ENCODE results near the gene RC3H2. TPM values are rescaled to one million over a fixed set of nuclear protein-coding genes. Genes with fewer than 3 reads are reported as not detected.
"Not testable (repeated sequence)": the region's sequence is repeated elsewhere in the genome, so short reads cannot be mapped to it uniquely, and the experiment has no call there.

Gene RC3H2
- total RNA-seq, 3 donors from 2014 or later, result 32.0 to 56.3 (median 33.0) TPM

- no peaks in the 10 kb centered on the region for H3K36me3 ChIP-seq (ENCODE audit: low read depth)
- no peak for ATAC-seq
These were observed 39.1 kb downstream of the RC3H2 start for GRCh38 chr9:122866079-122866478.

DNA sequence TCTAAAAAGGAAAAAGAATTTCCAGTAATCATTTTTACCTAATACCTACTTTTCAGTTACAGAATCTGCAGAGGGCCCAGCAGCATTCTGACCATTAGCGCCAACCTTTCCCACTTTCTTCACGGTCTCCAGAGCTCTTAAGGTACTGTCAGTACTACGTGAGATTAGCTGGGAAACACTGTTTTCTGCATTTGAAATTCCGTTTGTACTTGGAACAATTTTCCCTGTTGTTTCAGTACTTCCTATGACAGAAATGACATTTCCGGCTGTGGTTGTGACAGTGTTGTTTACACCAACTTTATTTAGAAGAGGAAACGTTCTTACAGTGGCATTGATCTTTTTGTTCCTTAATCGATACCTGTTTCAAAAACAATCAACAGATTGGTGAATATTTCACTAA, 39.9 kb downstream of the RC3H2 start:
- Histone ChIP-seq H3K4me3 (no peak overlapping the region), H3K9me3 (no peaks in the 10 kb centered on the region), H3K36me3 (ENCODE audit: low read depth) (no peaks in the 10 kb centered on the region), H3K4me1 (ENCODE audit: low read depth) (no peaks in the 10 kb centered on the region)
- TF ChIP-seq, protein P1, sequence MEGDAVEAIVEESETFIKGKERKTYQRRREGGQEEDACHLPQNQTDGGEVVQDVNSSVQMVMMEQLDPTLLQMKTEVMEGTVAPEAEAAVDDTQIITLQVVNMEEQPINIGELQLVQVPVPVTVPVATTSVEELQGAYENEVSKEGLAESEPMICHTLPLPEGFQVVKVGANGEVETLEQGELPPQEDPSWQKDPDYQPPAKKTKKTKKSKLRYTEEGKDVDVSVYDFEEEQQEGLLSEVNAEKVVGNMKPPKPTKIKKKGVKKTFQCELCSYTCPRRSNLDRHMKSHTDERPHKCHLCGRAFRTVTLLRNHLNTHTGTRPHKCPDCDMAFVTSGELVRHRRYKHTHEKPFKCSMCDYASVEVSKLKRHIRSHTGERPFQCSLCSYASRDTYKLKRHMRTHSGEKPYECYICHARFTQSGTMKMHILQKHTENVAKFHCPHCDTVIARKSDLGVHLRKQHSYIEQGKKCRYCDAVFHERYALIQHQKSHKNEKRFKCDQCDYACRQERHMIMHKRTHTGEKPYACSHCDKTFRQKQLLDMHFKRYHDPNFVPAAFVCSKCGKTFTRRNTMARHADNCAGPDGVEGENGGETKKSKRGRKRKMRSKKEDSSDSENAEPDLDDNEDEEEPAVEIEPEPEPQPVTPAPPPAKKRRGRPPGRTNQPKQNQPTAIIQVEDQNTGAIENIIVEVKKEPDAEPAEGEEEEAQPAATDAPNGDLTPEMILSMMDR (IDR thresholded peaks at IDR 0.05), result no peak
- intact Hi-C loops (cut with DNase I, micrococcal nuclease), result no loop called here
- DNase-seq, result no peak
- no peak for ATAC-seq

More at GRCh38 chr9:122866079-122866478, 39.1 kb downstream of the RC3H2 start:
- intact Hi-C loops (cut with DNase I, micrococcal nuclease), result no loop called here
- H3K9me3 ChIP-seq, result no peaks in the 10 kb centered on the region
- no peaks in the 10 kb centered on the region for H3K4me1 ChIP-seq (ENCODE audit: low read depth)
- H3K4me3 ChIP-seq, result no peak overlapping the region
- no peak for DNase-seq
- TF ChIP-seq, protein P1 (IDR thresholded peaks at IDR 0.05), result no peak

GRCh38 chr9:122863407-122863806, 41.8 kb downstream of the RC3H2 start:
- TF ChIP-seq, protein P1 (IDR thresholded peaks at IDR 0.05), result no peak
- no peak for DNase-seq
- H3K4me1 ChIP-seq (ENCODE audit: low read depth), result no peaks in the 10 kb centered on the region
- H3K9me3 ChIP-seq, result no peaks in the 10 kb centered on the region
- intact Hi-C loops (cut with DNase I, micrococcal nuclease), result no loop called here
- no peak for ATAC-seq
- no peak overlapping the region for H3K4me3 ChIP-seq
- H3K36me3 ChIP-seq (ENCODE audit: low read depth), result no peaks in the 10 kb centered on the region

- no peak for ATAC-seq
- DNase-seq, result no peak
- no peaks in the 10 kb centered on the region for H3K9me3 ChIP-seq
- no peaks in the 10 kb centered on the region for H3K36me3 ChIP-seq (ENCODE audit: low read depth)
- no peak overlapping the region for H3K4me3 ChIP-seq
- TF ChIP-seq, protein P1 (IDR thresholded peaks at IDR 0.05), result no peak
- intact Hi-C loops (cut with DNase I, micrococcal nuclease), result no loop called here
- no peaks in the 10 kb centered on the region for H3K4me1 ChIP-seq (ENCODE audit: low read depth)
These were observed 44.6 kb downstream of the RC3H2 start for GRCh38 chr9:122860319-122861142.

DNA sequence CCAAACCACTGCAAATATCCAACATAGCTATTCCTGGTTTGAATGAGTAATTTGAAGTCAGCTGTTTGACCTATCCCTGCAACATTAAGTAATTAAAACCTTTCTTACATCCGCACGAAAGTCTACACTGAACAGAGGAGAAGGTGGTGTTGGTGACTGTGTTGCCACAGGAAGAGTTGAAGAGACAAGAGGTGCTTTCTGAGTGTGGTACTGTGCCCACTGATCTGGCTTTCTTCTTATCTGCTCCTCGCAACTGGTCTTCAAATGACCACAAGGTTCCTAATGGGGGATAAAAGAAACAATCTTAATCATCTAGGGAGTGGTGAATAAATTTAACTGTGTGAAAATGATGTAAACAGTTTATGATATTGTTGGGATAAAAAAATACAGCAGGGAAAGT, 47.3 kb downstream of the RC3H2 start:
- H3K9me3 ChIP-seq, result no peaks in the 10 kb centered on the region
- intact Hi-C loops (cut with DNase I, micrococcal nuclease), result no loop called here
- no peaks in the 10 kb centered on the region for H3K4me1 ChIP-seq (ENCODE audit: low read depth)
- H3K4me3 ChIP-seq, result no peak overlapping the region
- TF ChIP-seq, protein P1 (IDR thresholded peaks at IDR 0.05), result no peak
- DNase-seq, result no peak
- no peak for ATAC-seq
- no peaks in the 10 kb centered on the region for H3K36me3 ChIP-seq (ENCODE audit: low read depth)

DNA sequence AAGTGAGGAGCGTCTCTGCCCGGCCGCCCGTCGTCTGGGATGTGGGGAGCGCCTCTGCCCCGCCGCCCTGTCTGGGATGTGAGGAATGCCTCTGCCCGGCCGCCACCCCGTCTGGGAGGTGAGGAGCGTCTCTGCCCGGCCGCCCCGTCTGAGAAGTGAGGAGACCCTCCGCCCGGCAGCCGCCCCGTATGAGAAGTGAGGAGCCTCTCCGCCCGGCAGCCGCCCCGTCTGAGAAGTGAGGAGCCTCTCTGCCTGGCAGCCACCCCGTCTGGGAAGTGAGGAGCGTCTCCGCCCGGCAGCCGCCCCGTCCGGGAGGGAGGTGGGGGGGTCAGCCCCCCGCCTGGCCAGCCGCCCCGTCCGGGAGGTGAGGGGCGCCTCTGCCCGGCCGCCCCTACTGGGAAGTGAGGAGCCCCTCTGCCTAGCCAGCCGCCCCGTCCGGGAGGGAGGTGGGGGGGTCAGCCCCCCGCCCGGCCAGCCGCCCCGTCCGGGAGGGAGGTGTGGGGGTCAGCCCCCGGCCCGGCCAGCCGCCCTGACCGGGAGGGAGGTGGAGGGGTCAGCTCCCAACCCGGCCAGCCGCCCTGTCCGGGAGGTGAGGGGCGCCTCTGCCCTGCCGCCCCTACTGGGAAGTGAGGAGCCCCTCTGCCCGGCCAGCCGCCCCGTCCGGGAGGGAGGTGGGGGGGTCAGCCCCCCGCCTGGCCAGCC, 52.9 kb downstream of the RC3H2 start:
- H3K4me1 ChIP-seq (ENCODE audit: low read depth); H3K4me3 ChIP-seq; H3K36me3 ChIP-seq (ENCODE audit: low read depth); intact Hi-C loops (cut with DNase I, micrococcal nuclease); DNase-seq; ATAC-seq; H3K9me3 ChIP-seq: not testable (repeated sequence)
